ENCODE measurements around the gene LRRC23. TPM values are rescaled to one million over a fixed set of nuclear protein-coding genes. Genes with fewer than 3 reads are reported as not detected.

Gene LRRC23
- total and polyA plus RNA-seq, 3 donors from 2014 or later: 32.7 to 112 (median 33.9) TPM

- intact Hi-C loops (cut with DNase I; ENCODE audit: low total_unique reads): no loop called here
- Histone ChIP-seq H3K4me3 (no peak overlapping the region), H3K4me1 (peaks cover 13% of the 10 kb centered on the region), H3K36me3 (ENCODE audit: low read depth, missing control alignments) (no peaks in the 10 kb centered on the region), H3K9me3 (no peaks in the 10 kb centered on the region), H3K27me3 (no peaks in the 10 kb centered on the region), H3K27ac (no peak overlapping the region)
- no peak for TF ChIP-seq CTCF (IDR thresholded peaks at IDR 0.05)
- no peak for TF ChIP-seq POLR2A (IDR thresholded peaks at IDR 0.05)
- WGBS, 2 donors: 90 to 91% methylated on average over 4 of the region's 4 CpGs
- DNase-seq: no peak
Measured at GRCh38 chr12:6909421-6910145, 5.0 kb downstream of the LRRC23 start.

GRCh38 chr12:6912164-6912935 is 7.7 kb downstream of the LRRC23 start:
- Histone ChIP-seq H3K27ac (no peak overlapping the region), H3K9me3 (no peaks in the 10 kb centered on the region), H3K4me3 (no peak overlapping the region), H3K36me3 (ENCODE audit: low read depth, missing control alignments) (no peaks in the 10 kb centered on the region), H3K27me3 (no peaks in the 10 kb centered on the region), H3K4me1 (peaks cover 15% of the 10 kb centered on the region)
- WGBS, 2 donors: 80 to 82% methylated on average over 10 to 15 of the region's 15 CpGs
- TF ChIP-seq POLR2A (IDR thresholded peaks at IDR 0.05): no peak
- TF ChIP-seq CTCF (IDR thresholded peaks at IDR 0.05): no peak
- DNase-seq: no peak
- intact Hi-C loops (cut with DNase I; ENCODE audit: low total_unique reads): no loop called here

GRCh38 chr12:6914246-6914946 is 9.8 kb downstream of the LRRC23 start, which contains the start of gene ENO2:
TSS of gene ENO2 (plus strand) at chr12:6914580. CDS start at chr12:6915833, 1,253 bp downstream.
- Histone ChIP-seq H3K27me3 (no peaks in the 10 kb centered on the region), H3K4me3 (peak within 1 kb of the TSS; percentile 41 to 62), H3K36me3 (ENCODE audit: low read depth, missing control alignments) (no peaks in the 10 kb centered on the region), H3K4me1 (peaks cover 15% of the 10 kb centered on the region), H3K27ac (peak within 1 kb of the TSS; percentile 27 to 48), H3K9me3 (no peaks in the 10 kb centered on the region)
- DNase-seq: peak; percentile 71
- TF ChIP-seq CTCF (IDR thresholded peaks at IDR 0.05) (no peak), POLR2A (IDR thresholded peaks at IDR 0.05) (no peak)
- intact Hi-C loops (cut with DNase I; ENCODE audit: low total_unique reads): no loop called here
- 0% methylated on average over 45 to 54 of the region's 68 CpGs for WGBS, 2 donors

- WGBS, 2 donors: 18 to 19% methylated on average over 29 of the region's 29 CpGs
- peaks cover 15% of the 10 kb centered on the region for H3K4me1 ChIP-seq
- H3K9me3 ChIP-seq: no peaks in the 10 kb centered on the region
- intact Hi-C loops (cut with DNase I; ENCODE audit: low total_unique reads): no loop called here
- H3K27ac ChIP-seq: peak overlapping the region in 1 of 2 donors; percentile 48
- DNase-seq: no peak
- H3K4me3 ChIP-seq: peak overlapping the region; percentile 41 to 62
- H3K36me3 ChIP-seq (ENCODE audit: low read depth, missing control alignments): no peaks in the 10 kb centered on the region
- no peak for TF ChIP-seq CTCF (IDR thresholded peaks at IDR 0.05)
- TF ChIP-seq POLR2A (IDR thresholded peaks at IDR 0.05): no peak
- no peaks in the 10 kb centered on the region for H3K27me3 ChIP-seq
Measured at GRCh38 chr12:6914947-6915788, 10.5 kb downstream of the LRRC23 start.
